ENCODE measurements around the gene LGALS16. TPM values are rescaled to one million over a fixed set of nuclear protein-coding genes. Genes with fewer than 3 reads are reported as not detected.
"Not testable (repeated sequence)": the region's sequence is repeated elsewhere in the genome, so short reads cannot be mapped to it uniquely, and the experiment has no call there.

Gene LGALS16
- polyA plus RNA-seq, 1 donor from 2014 or later = not detected

DNA sequence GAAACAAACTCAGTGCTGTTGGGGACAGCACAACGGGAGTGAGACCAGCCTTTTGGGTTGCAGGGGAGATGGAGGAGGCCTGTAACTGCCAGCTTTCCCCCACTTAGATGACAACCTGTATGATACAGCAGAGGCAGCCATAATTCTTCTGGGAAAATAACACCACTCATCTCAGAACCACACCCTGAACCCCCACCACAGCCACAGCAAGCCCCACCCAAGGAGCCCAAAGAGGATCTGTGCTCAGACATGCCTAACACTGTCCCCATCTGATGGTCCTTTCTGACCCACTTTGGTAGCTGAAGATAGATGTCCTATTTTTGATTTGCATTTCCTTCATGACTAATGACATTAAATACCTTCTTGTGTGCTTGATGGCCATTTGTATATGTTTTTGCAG lies 38.0 kb upstream of the LGALS16 start:
- Histone ChIP-seq H3K79me2 (replicated peaks; ENCODE audit: insufficient read depth, low read length) (no peaks in the 10 kb centered on the region), H3F3A (ENCODE audit: insufficient read depth, low read length, poor library complexity, severe bottlenecking) (no peaks in the 10 kb centered on the region), H3K9ac (ENCODE audit: low read length) (no peak overlapping the region), H3K4me3 (ENCODE audit: low read length) (no peak overlapping the region), H3K4me2 (ENCODE audit: low read length) (no peak overlapping the region), H3K36me3 (ENCODE audit: insufficient read depth, low read length) (no peaks in the 10 kb centered on the region), H3K9me2 (ENCODE audit: insufficient read depth, low read length) (no peaks in the 10 kb centered on the region), H4K20me1 (ENCODE audit: insufficient read depth) (no peaks in the 10 kb centered on the region), H2AFZ (ENCODE audit: low read depth, low read length) (no peak overlapping the region), H3K27ac (ENCODE audit: low read length) (no peak overlapping the region), H3K9me3 (ENCODE audit: low read length) (no peaks in the 10 kb centered on the region), H3K27me3 (ENCODE audit: insufficient read depth, low read depth, low read length) (no peaks in the 10 kb centered on the region)
- TF ChIP-seq, protein P1, sequence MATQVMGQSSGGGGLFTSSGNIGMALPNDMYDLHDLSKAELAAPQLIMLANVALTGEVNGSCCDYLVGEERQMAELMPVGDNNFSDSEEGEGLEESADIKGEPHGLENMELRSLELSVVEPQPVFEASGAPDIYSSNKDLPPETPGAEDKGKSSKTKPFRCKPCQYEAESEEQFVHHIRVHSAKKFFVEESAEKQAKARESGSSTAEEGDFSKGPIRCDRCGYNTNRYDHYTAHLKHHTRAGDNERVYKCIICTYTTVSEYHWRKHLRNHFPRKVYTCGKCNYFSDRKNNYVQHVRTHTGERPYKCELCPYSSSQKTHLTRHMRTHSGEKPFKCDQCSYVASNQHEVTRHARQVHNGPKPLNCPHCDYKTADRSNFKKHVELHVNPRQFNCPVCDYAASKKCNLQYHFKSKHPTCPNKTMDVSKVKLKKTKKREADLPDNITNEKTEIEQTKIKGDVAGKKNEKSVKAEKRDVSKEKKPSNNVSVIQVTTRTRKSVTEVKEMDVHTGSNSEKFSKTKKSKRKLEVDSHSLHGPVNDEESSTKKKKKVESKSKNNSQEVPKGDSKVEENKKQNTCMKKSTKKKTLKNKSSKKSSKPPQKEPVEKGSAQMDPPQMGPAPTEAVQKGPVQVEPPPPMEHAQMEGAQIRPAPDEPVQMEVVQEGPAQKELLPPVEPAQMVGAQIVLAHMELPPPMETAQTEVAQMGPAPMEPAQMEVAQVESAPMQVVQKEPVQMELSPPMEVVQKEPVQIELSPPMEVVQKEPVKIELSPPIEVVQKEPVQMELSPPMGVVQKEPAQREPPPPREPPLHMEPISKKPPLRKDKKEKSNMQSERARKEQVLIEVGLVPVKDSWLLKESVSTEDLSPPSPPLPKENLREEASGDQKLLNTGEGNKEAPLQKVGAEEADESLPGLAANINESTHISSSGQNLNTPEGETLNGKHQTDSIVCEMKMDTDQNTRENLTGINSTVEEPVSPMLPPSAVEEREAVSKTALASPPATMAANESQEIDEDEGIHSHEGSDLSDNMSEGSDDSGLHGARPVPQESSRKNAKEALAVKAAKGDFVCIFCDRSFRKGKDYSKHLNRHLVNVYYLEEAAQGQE (IDR thresholded peaks at IDR 0.05; ENCODE audit: borderline replicate concordance) = no peak
- TF ChIP-seq EP300 (conservative IDR thresholded peaks at IDR 0.05; ENCODE audit: poor library complexity, severe bottlenecking) = no peak
- TF ChIP-seq EZH2 (IDR thresholded peaks at IDR 0.05; ENCODE audit: borderline replicate concordance, insufficient read depth, low read length, poor library complexity, severe bottlenecking) = no peak
- TF ChIP-seq CTCF (IDR thresholded peaks at IDR 0.05; ENCODE audit: poor library complexity, severe bottlenecking) = no peak
- TF ChIP-seq TAF1 (IDR thresholded peaks at IDR 0.05; ENCODE audit: low read depth) = no peak
- TF ChIP-seq RAD21 (conservative IDR thresholded peaks at IDR 0.05) = no peak

DNA sequence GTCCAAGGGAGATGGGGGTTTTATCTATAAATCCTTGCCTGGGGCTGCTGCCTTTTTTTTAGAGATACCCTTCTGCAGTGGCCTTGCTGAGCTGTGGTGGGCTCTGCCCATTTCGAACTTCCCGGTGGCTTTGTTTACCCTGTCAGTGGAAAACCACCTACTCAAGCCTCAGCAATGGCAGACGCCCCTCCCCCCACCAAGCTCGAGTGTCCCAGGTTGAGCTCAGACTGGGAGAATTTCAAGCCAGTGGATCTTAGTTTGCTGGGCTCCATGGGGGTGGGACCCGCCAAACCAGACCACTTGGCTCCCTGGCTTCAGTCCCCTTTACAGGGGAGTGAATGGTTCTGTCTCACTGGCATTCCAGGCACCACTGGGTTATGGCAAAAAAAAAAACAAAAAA lies 31.8 kb upstream of the LGALS16 start:
- Histone ChIP-seq H2AFZ (ENCODE audit: low read depth, low read length) (no peak overlapping the region), H3K27ac (ENCODE audit: low read length) (no peak overlapping the region), H3K9me2 (ENCODE audit: insufficient read depth, low read length) (no peaks in the 10 kb centered on the region), H3K9ac (ENCODE audit: low read length) (no peak overlapping the region), H3K4me3 (ENCODE audit: low read length) (no peak overlapping the region), H3K79me2 (replicated peaks; ENCODE audit: insufficient read depth, low read length) (no peaks in the 10 kb centered on the region), H3F3A (ENCODE audit: insufficient read depth, low read length, poor library complexity, severe bottlenecking) (no peaks in the 10 kb centered on the region), H3K4me2 (ENCODE audit: low read length) (no peak overlapping the region), H3K9me3 (ENCODE audit: low read length) (no peaks in the 10 kb centered on the region), H4K20me1 (ENCODE audit: insufficient read depth) (no peaks in the 10 kb centered on the region), H3K27me3 (ENCODE audit: insufficient read depth, low read depth, low read length) (no peaks in the 10 kb centered on the region), H3K36me3 (ENCODE audit: insufficient read depth, low read length) (no peaks in the 10 kb centered on the region)
- no peak for TF ChIP-seq RAD21 (conservative IDR thresholded peaks at IDR 0.05)
- TF ChIP-seq SMC3 (conservative IDR thresholded peaks at IDR 0.05; ENCODE audit: poor library complexity) = no peak
- TF ChIP-seq, protein P1 (IDR thresholded peaks at IDR 0.05; ENCODE audit: borderline replicate concordance) = no peak
- TF ChIP-seq MXI1 (conservative IDR thresholded peaks at IDR 0.05; ENCODE audit: poor library complexity, severe bottlenecking) = no peak
- TF ChIP-seq EZH2 (IDR thresholded peaks at IDR 0.05; ENCODE audit: borderline replicate concordance, insufficient read depth, low read length, poor library complexity, severe bottlenecking) = no peak
- no peak for TF ChIP-seq POLR2AphosphoS5 (IDR thresholded peaks at IDR 0.05)

GRCh38 chr19:39627631-39628030 lies 28.1 kb upstream of the LGALS16 start:
- H3K9me2 ChIP-seq (ENCODE audit: insufficient read depth, low read length); H3K9ac ChIP-seq (ENCODE audit: low read length); H3K9me3 ChIP-seq (ENCODE audit: low read length); H3K27me3 ChIP-seq (ENCODE audit: insufficient read depth, low read depth, low read length); H3K36me3 ChIP-seq (ENCODE audit: insufficient read depth, low read length); H3F3A ChIP-seq (ENCODE audit: insufficient read depth, low read length, poor library complexity, severe bottlenecking); H3K27ac ChIP-seq (ENCODE audit: low read length); H3K4me2 ChIP-seq (ENCODE audit: low read length); H3K79me2 ChIP-seq (replicated peaks; ENCODE audit: insufficient read depth, low read length); H3K4me3 ChIP-seq (ENCODE audit: low read length); H2AFZ ChIP-seq (ENCODE audit: low read depth, low read length); H4K20me1 ChIP-seq (ENCODE audit: insufficient read depth): not testable (repeated sequence)

Measured in neural cell (in vitro differentiated cells).